GM19452 (cell line): Measurements from ENCODE around the gene ASB3.
"Not testable (repeated sequence)": the region's sequence is repeated elsewhere in the genome, so short reads cannot be mapped to it uniquely, and the experiment has no call there.

Source experiments
- ATAC-seq: cut with Tn5 transposase; IDR thresholded peaks from one replicate; pipeline ENCODE4 v1.9.1; 2021; ENCODE audit not compliant: unreplicated experiment

The ASB3 gene

GRCh38 chr2:53740170-53740569 lies 46.6 kb downstream of the ASB3 start:
- ATAC-seq, result no peak

DNA sequence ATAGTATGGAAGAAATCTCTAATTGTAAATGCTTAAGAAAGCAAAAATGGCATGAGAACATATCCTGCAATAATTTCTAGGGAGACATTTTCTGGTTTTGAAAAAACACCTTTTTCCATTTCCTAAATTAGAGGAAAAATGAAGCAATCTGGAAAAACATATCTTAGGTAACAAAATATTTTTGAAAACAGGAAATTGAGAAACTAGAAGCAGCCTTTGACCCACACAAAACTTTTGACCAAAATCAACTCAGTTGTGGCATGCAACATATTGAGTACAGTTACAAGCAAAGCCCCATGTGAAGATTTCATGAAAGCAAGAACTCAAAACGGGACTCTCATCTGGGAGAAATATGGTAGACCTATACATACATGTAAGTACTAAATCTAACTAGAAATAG lies 47.7 kb downstream of the ASB3 start:
- ATAC-seq, result no peak

- ATAC-seq, result no peak
Observed at GRCh38 chr2:53737091-53737490, 49.7 kb downstream of the ASB3 start.

DNA sequence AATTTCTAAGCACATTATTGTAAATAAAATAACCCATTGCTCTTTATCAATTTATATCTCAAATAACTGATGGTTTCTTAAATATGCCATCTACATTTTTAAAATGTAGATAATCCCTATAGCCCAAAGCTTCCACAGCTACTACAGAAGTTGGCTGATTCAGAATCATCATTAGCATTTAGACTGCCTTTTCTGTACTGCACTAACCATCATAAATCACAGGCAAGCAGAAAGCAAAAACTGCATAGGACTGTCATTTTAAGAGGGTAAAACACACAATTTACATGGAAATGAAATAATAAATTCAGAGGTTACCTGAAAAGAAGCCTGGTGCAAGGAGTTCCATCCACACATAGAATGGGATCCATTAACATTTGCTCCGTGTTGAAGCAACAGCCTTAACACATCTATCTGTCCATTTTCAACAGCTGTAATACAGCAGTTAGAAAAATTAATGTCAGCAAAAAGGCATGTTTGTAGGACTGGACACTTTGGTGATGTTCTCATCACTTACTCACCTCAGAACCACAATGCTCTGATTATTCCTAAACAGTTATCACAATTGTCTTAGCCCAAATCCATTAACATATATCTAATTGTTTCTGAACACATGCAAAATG lies 57.5 kb downstream of the ASB3 start:
- ATAC-seq, result no peak

DNA sequence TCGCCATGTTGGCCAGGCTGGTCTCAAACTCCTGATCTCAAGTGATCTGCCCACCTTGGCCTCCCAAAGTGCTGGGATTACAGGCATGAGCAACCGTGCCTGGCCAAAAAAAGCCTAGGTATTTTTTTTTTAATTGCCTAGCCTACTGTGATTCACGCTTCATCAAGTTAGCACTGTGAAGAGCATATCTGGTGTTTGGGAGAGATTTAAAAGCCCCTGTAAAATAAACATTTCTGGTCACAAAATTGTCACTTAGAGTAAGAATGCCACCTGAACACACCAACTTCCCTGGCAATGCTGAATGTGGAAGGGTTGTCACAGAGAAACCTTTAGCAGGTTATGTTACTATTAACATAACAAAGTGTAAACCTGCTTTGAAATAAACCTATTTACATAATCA lies 58.8 kb downstream of the ASB3 start:
- no peak for ATAC-seq

DNA sequence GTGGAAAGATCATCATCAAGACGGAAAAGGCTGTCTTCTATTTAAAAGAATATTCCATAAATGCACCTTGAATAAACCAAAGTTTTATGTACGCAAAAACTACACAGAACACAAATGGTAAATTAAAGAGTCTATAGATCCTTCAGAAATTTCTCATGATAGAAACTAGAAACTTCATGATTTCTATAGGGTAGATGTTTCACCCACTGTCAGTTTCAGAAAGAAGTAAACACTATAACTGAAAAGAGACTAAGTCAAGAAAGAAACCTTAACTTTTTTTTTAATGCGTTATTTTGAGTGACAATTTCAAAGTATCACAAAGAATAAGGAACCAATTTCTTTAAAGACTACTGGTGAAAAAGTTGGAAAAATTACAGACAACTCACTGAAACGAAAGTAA lies 61.1 kb downstream of the ASB3 start:
- no peak for ATAC-seq

- no peak for ATAC-seq
Observed at GRCh38 chr2:53724536-53724935, 62.2 kb downstream of the ASB3 start.

- ATAC-seq, result not testable (repeated sequence)
Observed at GRCh38 chr2:53720944-53721343, 65.8 kb downstream of the ASB3 start.

DNA sequence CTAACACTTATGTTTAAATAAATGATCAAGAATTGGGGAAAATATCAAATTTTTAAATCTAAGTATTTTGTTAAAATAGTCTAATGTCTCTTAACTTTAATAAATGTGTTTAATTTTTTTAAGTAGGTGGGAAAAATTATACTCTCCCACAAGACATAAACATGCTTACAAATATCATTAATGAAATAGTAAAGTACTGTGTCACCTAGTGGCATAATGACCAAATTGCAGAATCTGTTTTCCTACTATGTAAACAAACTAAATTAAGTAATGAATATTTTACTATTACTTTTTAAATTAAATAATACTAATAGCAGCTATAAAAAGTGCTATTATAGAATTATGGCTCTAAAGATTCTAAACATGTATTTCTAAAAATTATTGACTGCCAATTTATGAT lies 71.2 kb downstream of the ASB3 start:
- no peak for ATAC-seq

- no peak for ATAC-seq
Observed at GRCh38 chr2:53711271-53711780, 75.4 kb downstream of the ASB3 start.

DNA sequence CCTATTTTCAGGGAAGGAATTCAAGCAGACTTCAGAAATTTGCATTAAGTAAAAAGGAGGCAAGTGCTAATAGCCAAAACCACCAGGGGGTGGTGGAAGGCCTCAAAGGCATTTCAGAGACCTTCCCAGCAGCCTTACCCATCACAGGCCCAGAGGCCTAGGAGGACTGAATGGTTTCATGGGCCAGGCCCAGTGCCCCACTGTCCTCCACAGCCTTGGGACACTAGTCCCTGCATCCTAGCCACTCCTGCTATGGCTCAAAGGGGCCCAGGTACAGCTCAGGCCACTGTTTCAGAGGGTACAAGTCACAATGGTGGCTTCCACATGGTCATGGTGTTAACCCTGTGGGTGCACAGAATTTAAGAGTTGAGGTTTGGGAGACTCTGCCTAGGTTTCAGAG lies 77.8 kb downstream of the ASB3 start:
- no peak for ATAC-seq

DNA sequence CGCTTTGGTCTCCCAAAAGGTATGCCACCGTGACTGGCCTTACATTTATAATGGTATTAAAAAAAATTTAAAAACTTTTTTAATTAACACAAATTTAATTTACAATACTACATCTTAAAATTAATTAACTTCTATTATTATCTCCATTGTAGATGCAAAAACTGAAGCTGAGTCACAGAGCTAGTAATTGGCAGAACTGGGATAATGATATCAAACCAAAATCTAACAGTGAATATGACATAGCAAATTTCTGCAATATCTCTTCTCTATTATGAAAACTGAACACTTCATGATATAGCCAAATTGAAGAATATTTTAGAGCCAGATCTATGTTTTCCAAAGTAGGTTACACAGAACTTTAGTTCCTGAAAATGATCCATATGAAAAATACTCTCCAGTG lies 85.5 kb downstream of the ASB3 start:
- ATAC-seq, result no peak

DNA sequence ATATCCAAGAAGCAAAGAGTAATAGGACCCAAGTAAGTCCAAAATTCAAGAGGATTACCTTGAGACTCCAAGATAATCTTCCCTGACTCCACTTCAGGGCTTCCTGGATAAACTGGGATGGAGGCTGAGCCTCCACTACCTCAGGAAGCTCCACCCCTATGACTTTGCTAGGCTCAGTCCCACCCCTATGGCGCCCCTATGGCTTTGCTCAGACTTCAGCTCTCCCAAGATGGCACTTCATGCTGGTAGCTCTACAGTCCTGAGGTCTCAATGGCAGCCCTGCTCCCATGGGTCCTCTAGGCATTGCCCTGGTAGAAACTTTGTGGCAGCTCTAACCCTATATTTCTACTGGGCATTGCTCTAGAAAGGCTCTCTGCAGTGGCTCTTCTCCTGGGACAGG lies 89.1 kb downstream of the ASB3 start:
- ATAC-seq, result no peak

DNA sequence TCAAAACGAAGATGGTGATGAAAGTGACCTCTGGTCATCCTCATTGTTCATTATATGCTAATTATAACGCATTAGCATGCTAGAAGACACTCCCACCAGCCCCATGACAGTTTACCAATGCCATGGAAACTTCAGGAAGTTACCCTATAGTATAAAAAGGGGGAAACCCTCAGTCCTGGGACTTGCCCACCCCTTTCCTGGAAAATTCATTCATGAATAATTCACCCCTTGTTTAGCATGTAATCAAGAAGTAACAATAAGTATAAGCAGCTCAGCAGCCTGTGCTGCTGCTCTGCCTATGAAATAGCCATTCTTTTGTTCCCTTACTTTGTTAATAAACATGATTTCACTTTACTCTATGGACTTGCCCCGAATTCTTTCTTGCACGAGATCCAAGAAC lies 89.7 kb downstream of the ASB3 start:
- no peak for ATAC-seq

GRCh38 chr2:53695575-53695974 lies 91.2 kb downstream of the ASB3 start:
- no peak for ATAC-seq

DNA sequence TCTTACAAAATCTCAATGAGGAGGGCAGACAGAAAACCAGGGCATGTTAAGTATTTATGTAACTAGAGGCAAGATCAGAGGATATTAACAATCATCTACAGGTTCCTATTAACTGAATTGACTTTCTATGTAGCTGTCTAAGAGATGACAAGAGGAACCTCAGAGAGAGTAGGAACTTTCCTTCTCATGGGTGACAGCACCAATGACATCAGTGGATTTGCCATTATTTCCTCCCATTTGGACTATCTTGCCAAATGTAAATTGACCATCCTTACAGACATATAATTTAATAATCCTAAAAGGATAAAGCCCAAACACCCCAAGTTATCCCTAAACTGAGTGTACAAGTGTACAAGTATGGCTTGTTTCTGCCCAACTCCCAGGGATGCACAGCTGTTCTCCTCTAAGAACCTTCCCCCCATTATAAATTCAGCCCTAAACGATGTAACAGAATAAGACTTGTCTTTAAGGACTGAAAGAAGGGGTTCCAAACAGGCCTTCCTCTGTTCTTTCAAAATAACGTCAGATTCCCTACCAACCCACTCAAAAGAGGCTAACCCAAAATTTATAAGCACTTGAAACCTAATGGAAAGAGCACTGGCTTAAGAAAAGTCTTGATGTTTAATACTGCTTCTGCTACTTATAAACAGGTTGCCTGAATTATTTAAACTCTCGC lies 92.5 kb downstream of the ASB3 start:
- ATAC-seq, result no peak

DNA sequence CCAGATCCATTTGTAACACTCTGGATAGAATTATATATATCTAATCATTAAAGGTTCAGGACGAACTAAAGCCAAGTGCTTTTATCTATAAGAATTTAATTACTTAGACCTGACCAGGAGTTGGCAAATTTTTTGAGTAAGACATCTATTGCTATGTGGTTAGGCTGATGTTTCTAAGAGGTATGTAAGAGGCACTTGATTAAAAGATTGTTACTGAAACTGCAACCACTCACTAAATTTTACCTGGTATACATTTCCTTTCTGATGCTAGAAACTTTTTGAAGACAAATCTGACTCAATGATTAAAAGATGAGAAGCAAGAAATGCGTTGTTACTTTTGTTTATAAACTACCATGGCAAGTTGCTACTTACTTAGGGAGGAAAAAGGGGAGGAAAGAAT lies 95.9 kb downstream of the ASB3 start:
- ATAC-seq, result no peak

- ATAC-seq, result no peak
Observed at GRCh38 chr2:53672881-53673522, 113.8 kb downstream of the ASB3 start.

GRCh38 chr2:53670331-53670730 lies 116.4 kb downstream of the ASB3 start:
- no peak for ATAC-seq

DNA sequence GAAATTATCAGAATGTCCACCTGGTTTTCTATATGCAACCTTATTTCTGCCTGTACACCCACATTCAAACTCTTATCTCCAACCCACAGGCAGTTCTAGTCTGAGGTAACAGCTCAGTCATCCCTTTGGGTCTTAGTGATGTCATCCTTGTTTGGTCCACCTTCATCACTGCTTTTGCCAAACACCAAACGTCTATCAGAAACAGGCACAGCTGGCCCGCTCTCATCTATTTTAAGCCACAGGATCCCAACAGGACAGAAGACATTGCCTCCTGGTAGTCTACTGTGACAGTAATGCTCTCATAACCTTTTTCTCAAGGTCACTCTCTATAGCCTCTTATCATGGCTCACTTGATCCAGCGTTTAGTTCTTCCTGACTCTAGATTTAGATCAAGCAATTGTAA lies 118.1 kb downstream of the ASB3 start:
- ATAC-seq, result no peak

DNA sequence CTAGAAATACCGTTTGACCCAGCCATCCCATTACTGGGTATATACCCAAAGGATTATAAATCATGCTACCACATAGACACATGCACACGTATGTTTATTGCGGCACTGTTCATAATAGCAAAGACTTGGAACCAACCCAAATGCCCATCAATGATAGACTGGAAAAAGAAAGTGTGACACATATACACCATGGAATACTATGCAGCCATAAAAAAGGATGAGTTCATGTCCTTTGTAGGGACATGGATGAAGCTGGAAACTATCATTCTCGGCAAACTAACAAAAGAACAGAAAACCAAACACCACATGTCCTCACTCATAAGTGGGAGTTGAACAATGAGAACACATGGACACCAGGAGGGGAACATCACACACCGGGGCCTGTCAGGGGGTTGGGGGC lies 119.6 kb downstream of the ASB3 start:
- ATAC-seq, result not testable (repeated sequence)

GRCh38 chr2:53660886-53661285 lies 125.9 kb downstream of the ASB3 start:
- no peak for ATAC-seq
